A673 (cell line): ENCODE data around the gene MIS18A. TPM values are rescaled to one million over a fixed set of nuclear protein-coding genes. Genes with fewer than 3 reads are reported as not detected.

Experiments used
- BruUV-seq: library from RNA; stranded (reverse); fragments of 400-500 nt; replicated peaks from 2 replicates; lab custom pipeline; 2021; lab: Mats Ljungman, UMichigan
- CTCF ChIA-PET: fragments of 300-600 bp; sonication (Branson Sonifier 250); formaldehyde crosslinking; loops from one replicate; lab custom pipeline; 2022; ENCODE audit warnings: antibody characterized with exemption; lab: Charles Lee
- POLR2A ChIA-PET: fragments of 300-600 bp; sonication (Branson Sonifier 250); formaldehyde crosslinking; loops from one replicate; lab custom pipeline; 2022; ENCODE audit warnings: antibody characterized with exemption; ENCODE audit not compliant: low non-redundant PET; lab: Charles Lee
- DNase-seq: peaks from one replicate; pipeline ENCODE4 v3.0.0-alpha.2; 2015; ENCODE audit warnings: low spot score
- H3K27ac ChIP-seq: fragments of 200-600 bp; sonication (generic); 2 replicates; pipeline ENCODE4 v1.5.1; 2016; ENCODE audit warnings: mixed run types, low read depth, mild to moderate bottlenecking, mixed read lengths, antibody characterized with exemption, low read length; ENCODE audit not compliant: poor library complexity, severe bottlenecking
- H3K27me3 ChIP-seq: fragments of 200-600 bp; sonication (generic); replicated peaks from 2 replicates; pipeline ENCODE4 v1.6.1; 2017; ENCODE audit warnings: mixed run types, low read depth, mild to moderate bottlenecking, mixed read lengths, antibody characterized with exemption, low read length; ENCODE audit not compliant: insufficient read depth, poor library complexity
- H3K36me3 ChIP-seq: fragments of 200-600 bp; sonication (generic); 2 replicates; pipeline ENCODE4 v1.6.1; 2016; ENCODE audit warnings: mixed run types, mild to moderate bottlenecking, mixed read lengths, antibody characterized with exemption, low read length; ENCODE audit not compliant: insufficient read depth, poor library complexity, severe bottlenecking
- H3K4me1 ChIP-seq: fragments of 200-600 bp; sonication (generic); 2 replicates; pipeline ENCODE4 v1.6.1; 2017; ENCODE audit warnings: mixed run types, mild to moderate bottlenecking, mixed read lengths, antibody characterized with exemption, low read length; ENCODE audit not compliant: insufficient read depth, poor library complexity, severe bottlenecking
- H3K4me3 ChIP-seq: fragments of 200-600 bp; sonication (generic); 2 replicates; pipeline ENCODE4 v1.5.1; 2016; ENCODE audit warnings: low read depth, mixed run types, mild to moderate bottlenecking, mixed read lengths, low read length; ENCODE audit not compliant: poor library complexity, severe bottlenecking
- H3K9me3 ChIP-seq: fragments of 200-600 bp; sonication (generic); 2 replicates; pipeline ENCODE4 v1.6.1; 2016; ENCODE audit warnings: mixed run types, low read depth, mild to moderate bottlenecking, mixed read lengths, antibody characterized with exemption, low read length; ENCODE audit not compliant: poor library complexity, severe bottlenecking
- CTCF ChIP-seq: fragments of 300-800, 200-600 bp; sonication (generic); conservative IDR thresholded peaks from 2 replicates; pipeline ENCODE4 v1.5.1; 2017; ENCODE audit warnings: low read depth, mild to moderate bottlenecking, antibody characterized with exemption, low read length, moderate library complexity, mixed read lengths
- EZH2 ChIP-seq: fragments of 200-600 bp; sonication (generic); IDR thresholded peaks from 2 replicates; pipeline ENCODE4 v1.6.1; 2017; ENCODE audit warnings: borderline replicate concordance, low read depth, mild to moderate bottlenecking, mixed read lengths, antibody characterized with exemption, low read length; ENCODE audit not compliant: poor library complexity, severe bottlenecking
- intact Hi-C: fragments of 100-400 bp; cut with micrococcal nuclease; formaldehyde crosslinking; loops from one replicate; pipeline ENCODE4 v1.10.0; 2022; ENCODE audit not compliant: unreplicated experiment
- total RNA-seq: library from RNA; stranded (reverse); gene quantifications from 2 replicates; pipeline ENCODE4 v1.2.3, GENCODE V29; 2021

The MIS18A gene
- total RNA-seq, 1 experiment from 2014 or later: 40.1 TPM

- Histone ChIP-seq H3K4me3 (no peak overlapping the region), H3K4me1 (no peaks in the 10 kb centered on the region), H3K36me3 (no peaks in the 10 kb centered on the region), H3K27me3 (no peaks in the 10 kb centered on the region), H3K27ac (no peak overlapping the region), H3K9me3 (no peaks in the 10 kb centered on the region)
- no peak for DNase-seq
- TF ChIP-seq EZH2: no peak
- TF ChIP-seq CTCF: no peak
- CTCF ChIA-PET: no interaction called here
- POLR2A ChIA-PET: no interaction called here
- intact Hi-C loops: no loop called here
- no TSS peak for BruUV-seq
Observed at GRCh38 chr21:32298148-32298559, 19.3 kb upstream of the MIS18A start.

DNA sequence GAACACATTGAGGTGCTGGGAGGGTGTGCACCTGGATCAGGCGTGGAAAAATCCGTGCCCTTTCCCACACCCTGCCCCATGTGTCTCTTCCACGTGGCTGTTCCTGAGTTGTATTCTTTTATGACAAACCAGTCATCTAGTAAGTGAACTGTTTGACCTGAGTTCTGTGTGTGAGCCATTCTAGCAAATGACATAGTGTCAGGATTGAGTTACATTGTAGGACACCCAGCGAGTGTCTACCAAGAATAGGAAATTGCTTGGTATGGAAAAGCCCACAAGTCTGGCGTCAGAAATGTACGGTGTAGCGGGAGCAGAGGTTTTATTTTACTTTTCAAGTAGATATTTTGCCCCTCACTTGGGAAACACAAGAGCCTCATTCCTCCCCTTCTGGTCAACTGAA, 18.6 kb upstream of the MIS18A start:
- no peak overlapping the region for H3K4me3 ChIP-seq
- no peak overlapping the region for H3K27ac ChIP-seq
- H3K36me3 ChIP-seq: no peaks in the 10 kb centered on the region
- TF ChIP-seq EZH2: no peak
- TF ChIP-seq CTCF: no peak
- ChIA-PET CTCF (no interaction called here), POLR2A (no interaction called here)
- no peaks in the 10 kb centered on the region for H3K4me1 ChIP-seq
- DNase-seq: no peak
- BruUV-seq: no TSS peak
- H3K27me3 ChIP-seq: no peaks in the 10 kb centered on the region
- intact Hi-C loops: no loop called here
- H3K9me3 ChIP-seq: no peaks in the 10 kb centered on the region

- no peak for DNase-seq
- intact Hi-C loops: no loop called here
- no peak for TF ChIP-seq CTCF
- no peak for TF ChIP-seq EZH2
- Histone ChIP-seq H3K9me3 (no peaks in the 10 kb centered on the region), H3K4me1 (no peaks in the 10 kb centered on the region), H3K36me3 (no peaks in the 10 kb centered on the region), H3K27me3 (no peaks in the 10 kb centered on the region), H3K4me3 (no peak overlapping the region), H3K27ac (no peak overlapping the region)
- ChIA-PET CTCF (no interaction called here), POLR2A (no interaction called here)
- no TSS peak for BruUV-seq
Observed at GRCh38 chr21:32285476-32285875, 6.6 kb upstream of the MIS18A start.
